ENCODE measurements around the gene ODAM. TPM values are rescaled to one million over a fixed set of nuclear protein-coding genes. Genes with fewer than 3 reads are reported as not detected.

Gene ODAM
- total RNA-seq: not detected

GRCh38 chr4:70195425-70195824 lies at the start of gene ODAM:
Gene ODAM, plus strand, starts transcription at chr4:70195725. Its CDS starts 819 bp downstream, at chr4:70196544.
- Mint-ChIP-seq H3K36me3 (ENCODE audit: low read depth) (no peaks in the 10 kb centered on the region), H3K27ac (no peak within 1 kb of the TSS), H3K9me3 (no peaks in the 10 kb centered on the region), H3K4me1 (ENCODE audit: low read depth) (no peaks in the 10 kb centered on the region), H3K4me3 (no peak within 1 kb of the TSS), H3K27me3 (ENCODE audit: low read depth) (no peaks in the 10 kb centered on the region)
- no peak for DNase-seq
- intact Hi-C loops (cut with micrococcal nuclease): no loop called here
- CTCF ChIA-PET: no interaction called here

- no peaks in the 10 kb centered on the region for H3K27me3 Mint-ChIP-seq (ENCODE audit: low read depth)
- CTCF ChIA-PET: no interaction called here
- H3K27ac Mint-ChIP-seq: no peak overlapping the region
- no peaks in the 10 kb centered on the region for H3K9me3 Mint-ChIP-seq
- no peaks in the 10 kb centered on the region for H3K4me1 Mint-ChIP-seq (ENCODE audit: low read depth)
- no peak overlapping the region for H3K4me3 Mint-ChIP-seq
- H3K36me3 Mint-ChIP-seq (ENCODE audit: low read depth): no peaks in the 10 kb centered on the region
- intact Hi-C loops (cut with micrococcal nuclease): no loop called here
- no peak for DNase-seq
Measured at GRCh38 chr4:70151271-70151670, 44.3 kb upstream of the ODAM start.

GRCh38 chr4:70152088-70152487 lies 43.4 kb upstream of the ODAM start:
- intact Hi-C loops (cut with micrococcal nuclease): no loop called here
- Mint-ChIP-seq H3K27me3 (ENCODE audit: low read depth) (no peaks in the 10 kb centered on the region), H3K27ac (no peak overlapping the region), H3K4me3 (no peak overlapping the region), H3K4me1 (ENCODE audit: low read depth) (no peaks in the 10 kb centered on the region), H3K36me3 (ENCODE audit: low read depth) (no peaks in the 10 kb centered on the region), H3K9me3 (no peaks in the 10 kb centered on the region)
- DNase-seq: no peak
- CTCF ChIA-PET: no interaction called here

- H3K4me3 Mint-ChIP-seq: no peak within 1 kb of the TSS
- H3K9me3 Mint-ChIP-seq: no peaks in the 10 kb centered on the region
- no peak within 1 kb of the TSS for H3K27ac Mint-ChIP-seq
- CTCF ChIA-PET: no interaction called here
- no peaks in the 10 kb centered on the region for H3K27me3 Mint-ChIP-seq (ENCODE audit: low read depth)
- no peaks in the 10 kb centered on the region for H3K4me1 Mint-ChIP-seq (ENCODE audit: low read depth)
- H3K36me3 Mint-ChIP-seq (ENCODE audit: low read depth): no peaks in the 10 kb centered on the region
- intact Hi-C loops (cut with micrococcal nuclease): no loop called here
- DNase-seq: no peak
Measured at GRCh38 chr4:70153937-70154336, 41.6 kb upstream of the ODAM start, which contains the start of gene PRR27. Gene PRR27, plus strand, starts transcription at chr4:70154237. Its CDS starts 139 bp downstream, at chr4:70154376.

GRCh38 chr4:70158576-70158975 lies 36.9 kb upstream of the ODAM start:
- no peak for DNase-seq
- Mint-ChIP-seq H3K4me1 (ENCODE audit: low read depth) (no peaks in the 10 kb centered on the region), H3K9me3 (no peaks in the 10 kb centered on the region), H3K27ac (no peak overlapping the region), H3K27me3 (ENCODE audit: low read depth) (no peaks in the 10 kb centered on the region), H3K36me3 (ENCODE audit: low read depth) (no peaks in the 10 kb centered on the region), H3K4me3 (no peak overlapping the region)
- intact Hi-C loops (cut with micrococcal nuclease): no loop called here
- CTCF ChIA-PET: interaction anchor here (1.1 kb wide), 1 partner anchor 25 kb away, joined by 3 read pairs; no protein-coding TSS in a partner anchor

- H3K4me3 Mint-ChIP-seq: no peak overlapping the region
- no peaks in the 10 kb centered on the region for H3K9me3 Mint-ChIP-seq
- H3K36me3 Mint-ChIP-seq (ENCODE audit: low read depth): no peaks in the 10 kb centered on the region
- H3K27ac Mint-ChIP-seq: no peak overlapping the region
- H3K27me3 Mint-ChIP-seq (ENCODE audit: low read depth): peaks cover 2% of the 10 kb centered on the region
- no peak for DNase-seq
- H3K4me1 Mint-ChIP-seq (ENCODE audit: low read depth): no peaks in the 10 kb centered on the region
- CTCF ChIA-PET: no interaction called here
- intact Hi-C loops (cut with micrococcal nuclease): no loop called here
Measured at GRCh38 chr4:70177090-70177489, 18.4 kb upstream of the ODAM start.

GRCh38 chr4:70178075-70178660 lies 17.4 kb upstream of the ODAM start:
- Mint-ChIP-seq H3K27ac (no peak overlapping the region), H3K36me3 (ENCODE audit: low read depth) (no peaks in the 10 kb centered on the region), H3K27me3 (ENCODE audit: low read depth) (no peaks in the 10 kb centered on the region), H3K4me1 (ENCODE audit: low read depth) (no peaks in the 10 kb centered on the region), H3K4me3 (no peak overlapping the region), H3K9me3 (no peaks in the 10 kb centered on the region)
- intact Hi-C loops (cut with micrococcal nuclease): no loop called here
- DNase-seq: no peak
- CTCF ChIA-PET: no interaction called here

- H3K9me3 Mint-ChIP-seq: no peaks in the 10 kb centered on the region
- H3K4me1 Mint-ChIP-seq (ENCODE audit: low read depth): no peaks in the 10 kb centered on the region
- intact Hi-C loops (cut with micrococcal nuclease): loop anchor here (5.0 to 10.0 kb wide), 4 partner anchors 327 to 1683 kb away; no protein-coding TSS in a partner anchor
- H3K36me3 Mint-ChIP-seq (ENCODE audit: low read depth): no peaks in the 10 kb centered on the region
- CTCF ChIA-PET: no interaction called here
- H3K27ac Mint-ChIP-seq: no peak overlapping the region
- peaks cover 2% of the 10 kb centered on the region for H3K27me3 Mint-ChIP-seq (ENCODE audit: low read depth)
- no peak overlapping the region for H3K4me3 Mint-ChIP-seq
- DNase-seq: no peak
Measured at GRCh38 chr4:70179811-70180210, 15.7 kb upstream of the ODAM start.

- Mint-ChIP-seq H3K4me1 (ENCODE audit: low read depth) (no peaks in the 10 kb centered on the region), H3K4me3 (no peak overlapping the region), H3K27ac (no peak overlapping the region), H3K36me3 (ENCODE audit: low read depth) (no peaks in the 10 kb centered on the region), H3K27me3 (ENCODE audit: low read depth) (peaks cover 2% of the 10 kb centered on the region), H3K9me3 (no peaks in the 10 kb centered on the region)
- DNase-seq: no peak
- CTCF ChIA-PET: no interaction called here
- intact Hi-C loops (cut with micrococcal nuclease): loop anchor here (5.0 to 10.0 kb wide), 4 partner anchors 325 to 1685 kb away; no protein-coding TSS in a partner anchor
Measured at GRCh38 chr4:70181864-70182263, 13.7 kb upstream of the ODAM start.

GRCh38 chr4:70182517-70183167 lies 12.9 kb upstream of the ODAM start:
- H3K9me3 Mint-ChIP-seq: no peaks in the 10 kb centered on the region
- CTCF ChIA-PET: interaction anchor here (0.7 to 1.5 kb wide), 7 partner anchors 11 to 493 kb away, joined by 3 to 5 read pairs (median 3); no protein-coding TSS in a partner anchor

GRCh38 chr4:70183168-70183939 lies 12.2 kb upstream of the ODAM start:
- Mint-ChIP-seq H3K27me3 (ENCODE audit: low read depth) (peaks cover 2% of the 10 kb centered on the region), H3K9me3 (no peaks in the 10 kb centered on the region), H3K36me3 (ENCODE audit: low read depth) (no peaks in the 10 kb centered on the region), H3K4me1 (ENCODE audit: low read depth) (no peaks in the 10 kb centered on the region), H3K27ac (no peak overlapping the region), H3K4me3 (no peak overlapping the region)
- CTCF ChIA-PET: interaction anchor here (0.6 to 1.5 kb wide), 13 partner anchors 10 to 493 kb away, joined by 3 to 6 read pairs (median 3); partner anchors contain the start of gene HTN3
- peak; percentile 42 for DNase-seq
- intact Hi-C loops (cut with micrococcal nuclease): loop anchor here (1.0 to 10.0 kb wide), 7 partner anchors 286 to 1686 kb away; no protein-coding TSS in a partner anchor

More at GRCh38 chr4:70182517-70183167, 12.9 kb upstream of the ODAM start:
- intact Hi-C loops (cut with micrococcal nuclease): loop anchor here (1.0 to 10.0 kb wide), 7 partner anchors 285 to 1685 kb away; no protein-coding TSS in a partner anchor
- no peak overlapping the region for H3K4me3 Mint-ChIP-seq
- no peak overlapping the region for H3K27ac Mint-ChIP-seq
- peaks cover 2% of the 10 kb centered on the region for H3K27me3 Mint-ChIP-seq (ENCODE audit: low read depth)
- no peaks in the 10 kb centered on the region for H3K4me1 Mint-ChIP-seq (ENCODE audit: low read depth)
- no peaks in the 10 kb centered on the region for H3K36me3 Mint-ChIP-seq (ENCODE audit: low read depth)
- DNase-seq: no peak

- intact Hi-C loops (cut with micrococcal nuclease): loop anchor here (1.0 to 10.0 kb wide), 7 partner anchors 287 to 1687 kb away; no protein-coding TSS in a partner anchor
- Mint-ChIP-seq H3K9me3 (no peaks in the 10 kb centered on the region), H3K4me1 (ENCODE audit: low read depth) (no peaks in the 10 kb centered on the region), H3K27ac (no peak overlapping the region), H3K36me3 (ENCODE audit: low read depth) (no peaks in the 10 kb centered on the region), H3K27me3 (ENCODE audit: low read depth) (peaks cover 2% of the 10 kb centered on the region), H3K4me3 (no peak overlapping the region)
- CTCF ChIA-PET: interaction anchor here (0.8 to 1.5 kb wide), 6 partner anchors 12 to 494 kb away, joined by 3 to 4 read pairs (median 4); no protein-coding TSS in a partner anchor
- DNase-seq: no peak
Measured at GRCh38 chr4:70183940-70184246, 11.6 kb upstream of the ODAM start.
